Activated T-helper 1 cell treated with anti-CD3 and anti-CD28 coated beads, Interleukin-12 subunit alpha, Interleukin-12 subunit beta, Interleukin-2, Interleukin-4 antibody, amounts not matched to agents 30 ng/mL and 10 ng/mL and 1 ng/mL, durations not matched to agents 14 hours and 24 hours and 36 hours (primary cell): ENCODE results near the gene CPE. TPM values are rescaled to one million over a fixed set of nuclear protein-coding genes. Genes with fewer than 3 reads are reported as not detected.

ENCODE experiments used
- DNase-seq: peaks from one replicate; pipeline ENCODE4 v3.0.0; 2021; ENCODE audit warnings: low spot score
- H3K27ac Mint-ChIP-seq: one replicate; pipeline ENCODE4 v1.8.0; 2021; ENCODE audit warnings: mild to moderate bottlenecking, mixed read lengths
- H3K27me3 Mint-ChIP-seq: one replicate; pipeline ENCODE4 v1.8.0; 2022; ENCODE audit warnings: mild to moderate bottlenecking, moderate library complexity, mixed read lengths; ENCODE audit not compliant: insufficient read depth
- H3K36me3 Mint-ChIP-seq: one replicate; pipeline ENCODE4 v1.8.0; 2021; ENCODE audit warnings: low read depth, mixed read lengths
- H3K4me1 Mint-ChIP-seq: one replicate; pipeline ENCODE4 v1.8.0; 2021; ENCODE audit warnings: low read depth, mixed read lengths
- H3K4me3 Mint-ChIP-seq: one replicate; pipeline ENCODE4 v1.8.0; 2021; ENCODE audit warnings: mild to moderate bottlenecking, moderate library complexity, mixed read lengths
- H3K9me3 Mint-ChIP-seq: one replicate; pipeline ENCODE4 v1.8.0; 2021; ENCODE audit warnings: mixed read lengths
- intact Hi-C: fragments of 100-400 bp; cut with micrococcal nuclease; formaldehyde crosslinking; loops from one replicate; pipeline ENCODE4 v1.15.1; 2024
- total RNA-seq: library from RNA; stranded (reverse); gene quantifications from 2 replicates; pipeline ENCODE4 v1.2.3, GENCODE V29; 2022

CPE gene
- total RNA-seq, 1 donor from 2014 or later, result not detected

DNA sequence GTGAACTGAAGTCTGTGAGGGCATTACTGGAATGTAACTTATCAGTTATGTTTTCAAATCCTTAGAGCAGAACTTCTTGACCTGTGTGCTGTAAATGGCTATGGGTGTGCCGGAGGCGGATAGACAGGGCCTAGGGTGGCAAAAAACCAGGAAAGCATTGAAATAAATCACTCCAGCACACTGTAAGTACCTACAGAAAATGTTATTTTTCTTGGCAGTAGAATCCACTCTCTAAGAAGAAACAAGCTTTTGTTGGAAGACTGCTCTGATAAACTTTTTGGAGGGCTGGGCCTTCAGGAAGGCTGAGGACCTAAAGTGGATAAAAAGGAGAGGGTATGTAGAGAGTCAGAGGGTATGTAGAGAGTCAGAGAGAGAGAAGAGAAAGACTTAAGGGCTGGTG, 14.9 kb downstream of the CPE start:
- Mint-ChIP-seq H3K36me3 (no peaks in the 10 kb centered on the region), H3K27me3 (peaks cover 12% of the 10 kb centered on the region), H3K9me3 (no peaks in the 10 kb centered on the region), H3K4me1 (no peaks in the 10 kb centered on the region), H3K27ac (no peak overlapping the region), H3K4me3 (no peak overlapping the region)
- intact Hi-C loops, result no loop called here
- DNase-seq, result no peak

DNA sequence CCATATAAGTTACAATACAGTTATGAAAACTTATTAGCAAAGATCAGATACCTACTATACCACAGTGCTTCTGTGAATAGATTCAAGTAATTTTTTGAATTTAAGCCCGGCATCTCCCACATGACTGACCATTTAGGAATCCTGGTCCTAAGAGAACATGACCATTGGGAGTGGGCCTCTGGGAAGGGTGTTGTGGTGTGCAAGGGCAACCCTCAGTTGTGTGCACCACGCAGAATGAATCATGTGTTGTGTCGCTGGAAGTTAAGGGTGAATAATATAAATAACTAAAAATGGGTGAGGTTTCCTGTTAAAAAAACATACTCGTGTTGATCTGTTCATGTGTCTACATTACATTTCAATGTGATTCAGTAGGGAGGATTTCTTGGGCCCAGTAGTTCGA, 15.5 kb downstream of the CPE start:
- H3K27ac Mint-ChIP-seq, result no peak overlapping the region
- DNase-seq, result no peak
- no peaks in the 10 kb centered on the region for H3K4me1 Mint-ChIP-seq
- H3K4me3 Mint-ChIP-seq, result no peak overlapping the region
- H3K36me3 Mint-ChIP-seq, result no peaks in the 10 kb centered on the region
- no peaks in the 10 kb centered on the region for H3K9me3 Mint-ChIP-seq
- intact Hi-C loops, result no loop called here
- H3K27me3 Mint-ChIP-seq, result peaks cover 11% of the 10 kb centered on the region

DNA sequence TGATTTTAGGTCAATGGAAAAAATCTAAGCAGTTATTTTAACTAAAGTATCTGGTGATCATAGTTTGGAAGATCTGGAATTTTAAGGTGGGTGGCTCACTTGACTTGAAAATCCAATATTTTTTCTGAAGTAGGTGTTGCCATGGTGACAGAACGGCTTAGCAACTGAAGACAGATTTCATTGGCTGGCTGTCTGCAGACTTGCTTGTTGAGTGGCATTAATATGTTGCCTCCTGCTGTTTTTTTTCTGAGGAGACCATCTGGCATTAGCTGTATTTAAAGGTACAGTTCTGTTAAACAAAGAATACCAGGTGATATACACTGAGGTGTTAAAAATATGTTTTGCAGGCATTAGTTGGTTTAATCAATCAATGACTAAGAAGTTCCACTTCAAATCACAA, 19.8 kb downstream of the CPE start:
- Mint-ChIP-seq H3K4me1 (no peaks in the 10 kb centered on the region), H3K36me3 (no peaks in the 10 kb centered on the region), H3K27ac (no peak overlapping the region), H3K27me3 (peaks cover 2% of the 10 kb centered on the region), H3K4me3 (no peak overlapping the region), H3K9me3 (no peaks in the 10 kb centered on the region)
- intact Hi-C loops, result no loop called here
- DNase-seq, result no peak

DNA sequence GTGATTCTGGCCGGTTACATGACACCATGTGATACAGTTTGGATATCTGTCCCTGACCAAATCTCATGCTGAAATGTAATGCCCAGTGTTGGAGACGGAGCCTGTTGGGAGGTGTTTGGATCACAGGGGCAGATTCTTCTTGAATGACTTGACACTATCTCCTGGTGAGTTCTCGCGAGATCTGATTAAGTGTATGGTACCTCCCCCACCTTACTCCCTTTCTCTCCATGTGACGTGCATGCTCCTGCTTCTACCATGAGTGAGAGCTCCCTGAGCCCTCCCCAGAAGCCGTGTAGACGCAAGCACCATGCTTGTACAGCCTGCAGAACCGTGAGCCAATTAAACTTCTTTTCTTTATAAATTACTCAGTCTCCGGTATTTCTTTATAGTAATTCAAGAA, 23.6 kb downstream of the CPE start:
- Mint-ChIP-seq H3K9me3 (no peaks in the 10 kb centered on the region), H3K27ac (no peak overlapping the region), H3K4me1 (no peaks in the 10 kb centered on the region), H3K27me3 (peaks cover 6% of the 10 kb centered on the region), H3K36me3 (no peaks in the 10 kb centered on the region), H3K4me3 (no peak overlapping the region)
- intact Hi-C loops, result no loop called here
- DNase-seq, result no peak

DNA sequence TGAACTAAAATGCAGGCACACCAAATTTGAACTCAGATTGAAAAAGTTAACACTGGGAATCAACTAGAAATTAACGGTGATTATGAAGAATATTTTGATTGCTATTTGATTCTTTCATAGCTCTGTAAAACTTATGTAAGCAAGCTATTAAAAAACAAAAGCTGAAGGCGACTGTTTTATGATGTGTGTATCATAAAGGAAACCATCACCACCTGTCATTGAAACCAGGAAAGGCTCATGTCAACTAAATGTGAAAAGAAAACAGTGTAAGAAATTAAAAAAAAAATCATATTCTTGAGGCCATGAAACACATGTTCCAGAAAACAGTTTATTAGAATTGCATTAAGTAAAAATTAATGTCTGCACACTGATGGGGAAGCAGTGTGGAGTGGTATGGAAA, 24.2 kb downstream of the CPE start:
- H3K27me3 Mint-ChIP-seq, result peaks cover 6% of the 10 kb centered on the region
- intact Hi-C loops, result no loop called here
- no peaks in the 10 kb centered on the region for H3K9me3 Mint-ChIP-seq
- no peaks in the 10 kb centered on the region for H3K4me1 Mint-ChIP-seq
- H3K36me3 Mint-ChIP-seq, result no peaks in the 10 kb centered on the region
- DNase-seq, result no peak
- H3K4me3 Mint-ChIP-seq, result no peak overlapping the region
- H3K27ac Mint-ChIP-seq, result no peak overlapping the region

DNA sequence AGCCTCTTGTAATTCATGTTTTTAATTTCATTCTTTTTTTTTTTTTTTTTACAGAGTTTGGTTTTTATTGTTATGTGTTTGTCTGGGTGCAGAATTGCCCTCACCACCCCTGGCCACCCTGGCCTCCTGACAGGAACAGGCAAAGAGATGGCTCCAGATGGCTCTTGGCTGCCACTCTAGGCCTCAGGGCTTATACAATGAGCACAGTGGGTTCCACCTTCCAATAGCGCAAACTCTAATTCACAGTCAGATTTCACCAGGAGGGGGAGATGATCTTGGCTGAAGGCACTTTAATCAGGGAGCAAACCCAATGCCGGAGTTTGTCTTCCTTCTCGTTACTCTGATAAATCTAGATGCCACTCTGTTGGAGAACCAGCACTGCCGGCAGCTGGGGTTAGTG, 24.8 kb downstream of the CPE start:
- Mint-ChIP-seq H3K9me3 (no peaks in the 10 kb centered on the region), H3K36me3 (no peaks in the 10 kb centered on the region), H3K4me3 (no peak overlapping the region), H3K27ac (no peak overlapping the region), H3K4me1 (no peaks in the 10 kb centered on the region), H3K27me3 (peaks cover 7% of the 10 kb centered on the region)
- no peak for DNase-seq
- intact Hi-C loops, result no loop called here

DNA sequence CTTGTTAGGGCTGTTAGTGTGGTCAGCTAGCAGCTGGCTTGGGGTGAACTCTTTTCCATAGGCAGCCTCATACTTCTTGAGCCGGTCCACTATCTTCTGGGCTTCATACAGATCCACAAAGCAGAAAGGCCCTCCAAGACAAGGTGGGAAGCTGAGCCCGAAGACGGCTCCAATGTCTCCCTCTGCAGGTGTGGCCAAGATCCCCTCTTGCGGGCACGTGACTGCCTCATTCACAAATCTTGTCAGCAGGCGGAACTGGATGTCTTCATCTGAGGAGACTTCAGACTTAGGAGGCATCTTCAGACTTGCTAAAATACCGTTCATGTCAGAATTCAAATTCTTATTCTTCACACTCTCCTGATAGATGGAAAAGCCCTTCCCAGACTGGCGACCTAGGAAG, 25.3 kb downstream of the CPE start:
- DNase-seq, result no peak
- no peaks in the 10 kb centered on the region for H3K36me3 Mint-ChIP-seq
- no peak overlapping the region for H3K27ac Mint-ChIP-seq
- intact Hi-C loops, result no loop called here
- no peaks in the 10 kb centered on the region for H3K4me1 Mint-ChIP-seq
- no peak overlapping the region for H3K4me3 Mint-ChIP-seq
- H3K9me3 Mint-ChIP-seq, result no peaks in the 10 kb centered on the region
- peaks cover 10% of the 10 kb centered on the region for H3K27me3 Mint-ChIP-seq

DNA sequence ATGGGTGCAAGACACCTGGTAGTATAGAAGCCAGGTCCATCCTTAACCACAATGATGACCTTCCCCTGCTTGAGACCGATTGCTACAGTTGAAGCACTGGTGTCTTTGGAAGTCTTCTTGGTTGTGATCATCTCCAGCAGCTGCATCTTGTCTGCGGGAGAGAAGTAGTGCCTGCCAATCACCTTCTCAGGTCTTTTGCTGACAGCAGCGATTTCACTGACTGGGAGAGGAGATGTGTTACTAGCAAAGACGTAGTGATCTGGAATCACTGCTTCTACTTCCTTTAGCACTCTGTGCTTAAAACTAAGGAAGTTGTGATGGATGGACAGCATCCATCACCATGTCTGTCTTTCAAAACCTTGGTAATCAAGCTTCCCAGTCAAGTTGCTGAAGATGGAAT, 25.9 kb downstream of the CPE start:
- intact Hi-C loops, result no loop called here

DNA sequence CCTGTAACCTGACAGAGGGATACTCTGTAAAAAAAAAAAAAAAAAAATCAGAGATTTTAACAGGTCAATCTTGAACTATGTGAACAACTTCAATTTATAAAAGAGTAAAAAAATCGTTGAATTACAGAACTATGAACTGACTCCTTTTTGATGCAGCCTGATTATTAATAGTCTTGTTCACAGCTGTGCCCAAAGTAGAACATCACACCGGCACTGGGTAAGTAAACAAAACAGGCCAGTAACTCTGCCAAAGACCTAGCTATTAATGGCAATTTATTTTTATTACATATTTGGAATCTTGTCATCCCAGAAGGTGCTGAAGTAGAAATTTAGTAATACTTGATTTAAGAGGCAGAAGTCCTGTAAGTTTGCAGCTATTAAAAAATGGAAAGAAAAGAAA, 31.4 kb downstream of the CPE start:
- Mint-ChIP-seq H3K36me3 (no peaks in the 10 kb centered on the region), H3K9me3 (no peaks in the 10 kb centered on the region), H3K4me1 (no peaks in the 10 kb centered on the region), H3K27me3 (peaks cover 8% of the 10 kb centered on the region), H3K4me3 (no peak overlapping the region), H3K27ac (no peak overlapping the region)
- no peak for DNase-seq
- intact Hi-C loops, result no loop called here

More for the DNA sequence above, 25.9 kb downstream of the CPE start:
- no peaks in the 10 kb centered on the region for H3K36me3 Mint-ChIP-seq
- peaks cover 10% of the 10 kb centered on the region for H3K27me3 Mint-ChIP-seq
- DNase-seq, result no peak
- no peaks in the 10 kb centered on the region for H3K4me1 Mint-ChIP-seq
- no peak overlapping the region for H3K4me3 Mint-ChIP-seq
- H3K27ac Mint-ChIP-seq, result no peak overlapping the region
- H3K9me3 Mint-ChIP-seq, result no peaks in the 10 kb centered on the region

DNA sequence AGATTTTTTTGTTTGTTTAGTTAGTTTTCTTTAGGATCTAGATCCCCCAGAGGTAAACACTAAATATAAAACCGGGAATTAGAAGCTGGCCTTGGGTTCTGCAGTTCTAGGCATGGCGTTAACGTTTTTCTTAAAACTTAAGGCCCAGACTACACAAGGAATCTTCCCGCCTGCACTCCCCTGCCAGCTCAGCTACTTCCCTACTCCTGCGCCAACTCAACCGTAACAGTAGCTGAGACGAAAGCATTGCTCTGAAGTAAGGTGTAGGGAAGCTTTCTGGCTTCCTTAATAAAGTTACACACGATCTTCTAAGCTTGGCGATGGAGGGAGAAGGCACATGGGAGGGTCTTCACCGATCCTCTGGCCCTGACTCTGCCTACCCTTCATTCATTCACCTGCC, 37.1 kb downstream of the CPE start:
- no peaks in the 10 kb centered on the region for H3K36me3 Mint-ChIP-seq
- intact Hi-C loops, result no loop called here
- H3K27me3 Mint-ChIP-seq, result peaks cover 2% of the 10 kb centered on the region
- H3K9me3 Mint-ChIP-seq, result no peaks in the 10 kb centered on the region
- H3K4me1 Mint-ChIP-seq, result no peaks in the 10 kb centered on the region
- no peak for DNase-seq
- no peak overlapping the region for H3K4me3 Mint-ChIP-seq
- no peak overlapping the region for H3K27ac Mint-ChIP-seq

DNA sequence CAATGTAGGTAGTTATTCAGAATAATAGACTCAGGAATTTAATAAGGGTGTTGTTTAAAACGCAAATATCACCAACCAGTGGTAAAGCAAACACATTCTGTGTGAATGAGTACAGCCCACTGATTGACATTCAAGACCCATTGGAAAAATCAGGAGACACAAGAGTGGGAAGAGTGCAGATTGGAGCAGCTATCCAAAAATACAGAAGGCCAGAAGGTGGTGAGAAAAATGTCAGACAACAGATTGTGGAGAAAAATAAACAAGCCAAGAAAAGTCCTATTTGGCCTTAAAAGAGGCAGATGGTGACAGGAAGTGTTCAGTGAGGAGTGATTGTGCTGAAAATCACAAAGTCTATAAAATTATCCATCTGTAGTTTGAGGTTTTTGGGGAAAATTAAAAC, 39.3 kb downstream of the CPE start:
- intact Hi-C loops, result no loop called here
- no peaks in the 10 kb centered on the region for H3K27me3 Mint-ChIP-seq
- H3K36me3 Mint-ChIP-seq, result no peaks in the 10 kb centered on the region
- no peaks in the 10 kb centered on the region for H3K9me3 Mint-ChIP-seq
- H3K4me3 Mint-ChIP-seq, result no peak overlapping the region
- H3K27ac Mint-ChIP-seq, result no peak overlapping the region
- DNase-seq, result no peak
- H3K4me1 Mint-ChIP-seq, result no peaks in the 10 kb centered on the region

DNA sequence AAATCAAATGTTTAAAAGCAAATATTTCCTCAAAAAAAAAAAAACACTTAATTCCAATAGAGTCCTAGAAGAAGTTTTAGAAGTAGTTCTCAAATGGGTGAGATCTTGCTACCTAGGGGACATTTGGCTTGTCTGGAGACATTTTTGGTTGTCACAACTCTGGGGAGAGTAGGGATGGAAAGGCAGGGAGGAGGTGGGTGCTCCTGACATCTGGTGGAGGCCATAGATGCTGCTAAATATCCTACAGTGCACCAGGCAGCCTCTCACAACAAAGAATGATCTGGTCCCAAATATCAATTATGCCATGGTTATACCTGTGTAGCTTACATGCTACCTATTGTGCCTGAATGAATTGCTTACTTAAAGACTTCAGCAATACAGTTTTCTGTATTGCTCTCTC, 46.8 kb downstream of the CPE start:
- H3K4me3 Mint-ChIP-seq, result no peak overlapping the region
- H3K27ac Mint-ChIP-seq, result no peak overlapping the region
- no peaks in the 10 kb centered on the region for H3K36me3 Mint-ChIP-seq
- intact Hi-C loops, result no loop called here
- no peaks in the 10 kb centered on the region for H3K4me1 Mint-ChIP-seq
- H3K27me3 Mint-ChIP-seq, result peaks cover 2% of the 10 kb centered on the region
- DNase-seq, result no peak
- H3K9me3 Mint-ChIP-seq, result no peaks in the 10 kb centered on the region

DNA sequence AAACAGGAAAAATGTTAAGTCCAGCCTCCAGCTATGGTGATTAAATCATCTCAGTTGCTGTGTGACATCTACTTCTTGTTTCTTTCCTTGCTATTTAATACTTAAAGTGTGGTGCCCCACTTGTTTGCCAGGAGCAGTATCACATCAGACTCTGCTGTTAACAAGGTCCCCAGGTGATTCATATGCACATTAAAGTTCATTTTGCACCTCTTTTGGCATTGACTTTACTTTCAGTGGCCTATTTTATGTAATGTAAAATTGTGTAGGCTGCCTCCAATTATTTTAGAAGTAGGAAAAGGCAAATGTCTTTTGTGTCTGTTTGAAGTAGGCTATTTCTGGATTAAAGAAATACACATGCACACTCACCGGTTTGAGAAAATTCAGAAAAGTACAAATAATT, 47.5 kb downstream of the CPE start:
- intact Hi-C loops, result no loop called here
- DNase-seq, result no peak
- H3K9me3 Mint-ChIP-seq, result no peaks in the 10 kb centered on the region
- H3K4me3 Mint-ChIP-seq, result no peak overlapping the region
- peaks cover 2% of the 10 kb centered on the region for H3K27me3 Mint-ChIP-seq
- no peaks in the 10 kb centered on the region for H3K36me3 Mint-ChIP-seq
- no peak overlapping the region for H3K27ac Mint-ChIP-seq
- no peaks in the 10 kb centered on the region for H3K4me1 Mint-ChIP-seq

DNA sequence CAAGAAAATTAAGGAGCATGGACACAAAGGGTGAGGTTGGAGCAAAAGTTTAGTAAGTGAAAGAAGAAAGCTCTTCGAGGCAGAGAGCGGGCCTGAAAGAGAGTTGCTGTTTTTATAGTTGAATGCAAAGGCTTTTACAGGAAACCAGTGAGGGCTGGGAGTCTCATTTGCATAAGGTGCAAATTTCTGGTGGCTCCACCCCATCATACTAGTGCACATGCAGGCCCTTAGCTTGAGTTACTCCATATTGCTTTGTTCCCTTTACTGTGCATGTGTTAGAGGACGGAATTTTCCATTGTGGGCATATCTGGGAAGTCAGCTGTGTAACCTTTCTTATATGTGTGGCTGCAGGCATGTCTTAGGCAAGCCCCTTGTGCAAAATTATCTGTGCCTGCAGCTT, 48.0 kb downstream of the CPE start:
- no peak overlapping the region for H3K27ac Mint-ChIP-seq
- DNase-seq, result no peak

More for the DNA sequence above, 48.0 kb downstream of the CPE start:
- intact Hi-C loops, result no loop called here
- Mint-ChIP-seq H3K4me1 (no peaks in the 10 kb centered on the region), H3K4me3 (no peak overlapping the region), H3K9me3 (no peaks in the 10 kb centered on the region), H3K27me3 (peaks cover 3% of the 10 kb centered on the region), H3K36me3 (no peaks in the 10 kb centered on the region)
